Mucosa of gallbladder (tissue), 1 donor: Measurements from ENCODE around the gene ARHGAP27. TPM values are rescaled to one million over a fixed set of nuclear protein-coding genes. Genes with fewer than 3 reads are reported as not detected.
"Not testable (repeated sequence)": the region's sequence is repeated elsewhere in the genome, so short reads cannot be mapped to it uniquely, and the experiment has no call there.

Experiments used
- DNase-seq: peaks from one replicate; pipeline ENCODE4 v3.0.0-alpha.2; 2020; ENCODE audit warnings: low spot score
- total RNA-seq: library from RNA; stranded (reverse); gene quantifications from one replicate; pipeline ENCODE4 v1.2.1, GENCODE V29; 2021
- donor health status: DM: no; HTN: no; CAD: no.

The ARHGAP27 gene
- total RNA-seq, 1 donor from 2014 or later = 98.1 TPM

DNA sequence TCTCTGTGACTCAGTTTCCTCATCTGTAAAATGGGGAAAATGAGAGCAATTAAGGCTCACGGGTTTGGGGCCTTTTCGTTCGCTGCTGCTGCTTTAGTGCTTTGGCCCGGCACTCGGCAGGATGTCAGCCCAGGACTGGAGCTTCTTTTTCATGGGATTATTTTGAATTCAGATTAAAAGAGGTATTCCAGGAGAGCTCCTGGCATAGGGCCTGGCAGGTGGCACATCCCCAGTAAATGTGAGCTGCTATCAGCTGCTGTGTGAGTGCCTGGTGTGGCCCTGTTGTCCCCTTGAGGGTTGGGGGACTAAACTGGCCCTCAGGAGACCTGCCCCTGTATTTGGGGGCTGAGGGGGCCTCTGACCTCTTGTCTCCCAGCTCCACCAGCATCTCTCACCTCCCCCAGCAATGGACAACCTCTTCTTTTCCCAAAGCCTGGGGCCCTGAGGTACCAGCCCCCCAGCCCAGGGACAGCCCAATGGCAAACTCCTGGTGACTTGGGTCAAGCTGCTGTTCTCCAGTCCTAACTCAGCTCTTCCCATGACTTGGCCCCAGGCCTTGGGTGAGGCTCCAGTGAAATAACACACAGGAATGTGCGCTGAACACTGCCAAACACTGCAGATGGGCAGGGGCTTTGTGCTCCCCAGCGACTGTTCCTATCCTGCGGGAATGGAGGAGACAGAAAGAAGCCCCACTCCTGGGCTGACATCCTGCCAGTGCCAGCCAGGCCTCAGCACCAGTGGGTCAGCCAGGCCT lies 14.4 kb upstream of the ARHGAP27 start:
- not testable (repeated sequence) for DNase-seq

DNA sequence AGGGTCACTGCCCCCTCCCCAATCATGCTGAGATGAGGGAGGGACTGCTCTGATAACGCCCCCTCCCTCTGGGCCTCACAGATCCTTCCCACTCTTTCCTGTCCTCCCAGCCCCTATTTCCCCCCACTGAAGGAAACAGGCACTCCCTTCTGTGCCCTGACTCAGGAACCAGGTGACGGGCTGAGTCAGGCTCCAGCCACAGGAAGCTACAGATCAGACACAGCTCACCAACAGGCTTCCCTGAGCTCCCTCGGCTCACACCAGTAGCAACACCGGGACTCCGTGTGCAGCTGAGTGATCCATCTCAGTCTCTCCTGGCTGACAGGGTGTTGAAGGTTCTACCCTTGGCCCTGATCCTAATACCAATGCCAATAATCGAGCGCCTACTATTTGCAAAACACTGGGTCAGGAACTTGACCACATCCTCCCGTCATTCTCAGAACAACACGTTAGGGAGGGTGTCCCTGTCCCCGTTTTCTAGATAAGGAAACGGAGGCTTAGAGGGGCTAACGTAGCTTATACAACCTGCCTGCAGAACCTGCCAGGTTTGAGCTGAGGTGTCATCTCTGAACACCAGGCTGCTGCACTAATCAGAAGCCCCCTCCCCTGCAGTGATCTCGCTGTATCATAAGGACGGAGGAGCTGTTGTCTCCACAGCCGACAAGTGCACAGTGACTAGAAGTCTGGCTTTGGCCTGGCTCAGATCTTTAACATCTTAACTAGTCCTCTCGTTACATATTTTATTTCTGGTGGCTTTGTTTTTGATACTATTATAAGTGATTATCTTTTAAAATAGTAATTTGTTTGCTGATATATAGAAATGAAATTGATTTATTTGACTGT lies 13.5 kb upstream of the ARHGAP27 start:
- DNase-seq = peak; percentile 70

DNA sequence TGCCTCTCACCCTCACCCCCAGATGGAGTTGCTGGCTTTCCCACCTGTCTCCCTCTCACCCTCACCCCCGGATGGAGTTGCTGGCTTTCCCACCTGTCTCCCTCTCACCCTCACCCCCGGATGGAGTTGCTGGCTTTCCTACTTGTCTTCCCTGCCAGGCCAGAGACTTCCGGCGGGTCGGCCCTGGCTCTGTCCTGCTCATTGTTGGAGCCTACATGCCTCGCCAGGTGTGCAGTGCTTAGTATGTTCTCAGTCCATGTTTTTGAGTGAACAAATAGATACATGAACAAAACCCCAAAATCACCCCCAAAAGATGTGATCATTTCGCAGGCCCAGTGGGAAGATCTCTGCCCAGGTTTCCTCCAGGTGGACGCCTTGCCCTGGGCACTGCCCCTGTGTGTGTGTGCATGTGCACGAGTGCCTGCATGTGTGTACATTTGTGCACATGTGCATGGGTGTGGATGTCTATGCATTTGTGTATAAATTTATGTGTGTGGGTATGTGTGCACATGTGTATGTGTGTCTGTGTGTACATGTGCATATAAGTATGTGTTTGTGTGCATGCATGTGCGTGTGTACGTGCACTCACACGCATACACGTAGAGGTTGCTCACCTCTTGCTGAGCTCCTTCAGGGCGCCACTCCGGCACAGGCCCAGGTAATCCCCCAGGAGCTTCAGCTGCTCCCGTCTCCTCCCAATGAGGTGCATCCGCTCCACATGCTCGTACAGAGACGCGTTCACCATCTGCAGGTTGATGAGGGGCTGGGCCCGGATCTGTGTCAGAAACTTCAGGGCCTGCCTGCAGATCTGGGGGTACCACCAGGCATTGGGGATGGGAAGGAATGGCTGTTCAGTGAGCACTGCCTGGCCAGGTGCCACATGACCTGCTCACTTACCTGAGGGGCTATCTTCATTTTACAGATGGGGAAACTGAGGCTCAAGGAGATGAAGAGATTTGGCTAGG lies 12.5 kb upstream of the ARHGAP27 start:
- not testable (repeated sequence) for DNase-seq

DNA sequence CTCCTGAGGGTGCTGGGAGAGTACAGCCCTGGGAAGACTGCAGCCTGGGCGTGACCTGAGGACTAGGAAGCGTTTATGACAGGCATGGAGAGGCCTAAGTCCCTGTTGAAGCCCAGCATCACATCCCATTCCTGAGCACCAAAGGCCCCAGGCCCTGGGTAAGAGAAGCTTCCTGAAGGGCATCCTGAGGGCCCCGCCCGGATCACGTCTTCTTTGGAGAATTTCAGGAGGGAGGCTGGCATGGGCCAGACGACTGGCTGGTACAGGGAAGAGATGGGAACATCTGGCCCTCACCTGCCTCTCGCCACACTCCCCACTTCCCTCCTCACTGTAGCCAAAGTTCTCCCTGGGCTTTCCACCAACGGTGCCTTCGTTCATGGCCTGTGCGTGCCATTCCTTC lies 11.6 kb upstream of the ARHGAP27 start:
- not testable (repeated sequence) for DNase-seq

DNA sequence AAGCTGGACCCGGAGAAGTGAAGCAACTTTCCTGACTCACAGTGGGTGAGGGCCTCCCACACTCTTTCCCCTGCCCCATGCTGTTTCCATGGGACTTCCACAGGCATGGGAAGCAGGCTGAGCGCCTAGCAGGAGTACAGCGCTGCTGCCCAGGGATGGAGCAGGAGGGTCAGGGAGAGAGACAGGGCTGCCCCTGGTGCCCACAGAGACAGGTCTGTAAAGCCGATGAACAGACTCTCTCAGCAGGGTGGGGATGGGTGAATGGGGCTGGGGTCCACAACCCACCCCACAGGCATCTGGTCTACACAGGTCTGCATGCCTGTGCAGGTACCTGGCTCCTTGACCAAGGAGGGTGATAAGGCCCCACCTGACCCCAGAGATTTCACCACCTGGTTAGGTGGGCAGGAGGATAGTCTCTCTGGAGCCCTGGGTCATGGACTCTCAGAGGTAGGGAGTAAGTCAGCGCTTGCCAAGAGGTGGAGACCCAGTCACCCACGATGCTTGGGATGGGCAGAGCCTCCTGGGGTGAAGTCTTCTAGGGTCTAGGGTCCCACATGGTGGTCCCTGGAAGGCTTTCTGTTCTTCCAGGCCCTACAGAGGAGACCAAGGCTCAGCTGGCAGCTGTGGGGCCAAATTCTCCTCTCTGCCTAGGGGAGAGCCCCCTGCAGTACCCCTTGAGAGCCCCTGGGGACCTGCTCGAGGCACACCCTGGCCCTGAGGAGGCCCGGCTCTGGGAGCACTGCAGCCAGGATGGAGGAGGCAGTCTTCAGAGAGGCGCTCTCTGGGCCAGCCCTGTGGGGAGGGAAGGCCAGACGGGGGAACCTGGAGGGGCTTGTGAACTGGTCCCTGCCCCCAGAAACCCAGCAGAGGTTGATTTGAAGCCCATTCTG lies 10.9 kb upstream of the ARHGAP27 start:
- DNase-seq = not testable (repeated sequence)

DNA sequence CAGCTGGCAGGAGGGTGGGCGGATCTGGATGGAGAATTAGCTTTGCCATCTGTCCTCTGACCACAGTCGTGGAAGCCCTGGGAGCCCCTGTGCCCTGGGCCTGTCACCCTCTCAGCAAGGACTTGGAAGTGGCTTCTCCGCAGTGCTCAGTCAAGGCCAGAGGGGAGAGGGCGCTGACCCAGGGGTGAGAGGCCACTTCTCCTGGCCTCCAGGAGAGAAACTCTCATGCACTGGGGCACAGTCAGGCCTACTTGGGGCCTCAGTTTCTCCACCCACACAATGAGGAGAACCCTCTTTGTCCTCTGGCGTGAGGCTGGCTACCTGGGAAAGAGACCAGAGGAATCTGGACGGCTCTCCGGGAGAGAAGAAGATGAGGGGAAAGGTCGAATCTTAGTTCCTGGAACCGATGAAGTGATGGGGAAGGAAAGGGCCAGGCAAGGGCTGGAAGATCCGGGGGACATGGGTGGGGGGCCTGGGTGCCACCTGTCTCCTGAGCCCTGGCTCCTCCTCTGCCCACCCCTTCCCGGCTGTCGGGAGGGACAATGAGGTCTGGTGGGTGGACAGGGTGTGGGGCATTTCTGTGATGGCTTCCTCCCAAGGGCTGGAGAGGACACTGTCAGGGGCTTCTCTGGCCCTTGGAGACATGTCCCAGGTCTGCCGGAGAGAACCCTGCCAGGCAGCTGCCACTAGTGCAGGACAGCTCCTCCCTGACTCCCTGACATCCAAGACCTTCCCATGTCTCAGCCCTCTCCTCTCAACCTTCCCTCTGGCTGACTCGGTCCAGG lies 9.0 kb upstream of the ARHGAP27 start:
- no peak for DNase-seq

DNA sequence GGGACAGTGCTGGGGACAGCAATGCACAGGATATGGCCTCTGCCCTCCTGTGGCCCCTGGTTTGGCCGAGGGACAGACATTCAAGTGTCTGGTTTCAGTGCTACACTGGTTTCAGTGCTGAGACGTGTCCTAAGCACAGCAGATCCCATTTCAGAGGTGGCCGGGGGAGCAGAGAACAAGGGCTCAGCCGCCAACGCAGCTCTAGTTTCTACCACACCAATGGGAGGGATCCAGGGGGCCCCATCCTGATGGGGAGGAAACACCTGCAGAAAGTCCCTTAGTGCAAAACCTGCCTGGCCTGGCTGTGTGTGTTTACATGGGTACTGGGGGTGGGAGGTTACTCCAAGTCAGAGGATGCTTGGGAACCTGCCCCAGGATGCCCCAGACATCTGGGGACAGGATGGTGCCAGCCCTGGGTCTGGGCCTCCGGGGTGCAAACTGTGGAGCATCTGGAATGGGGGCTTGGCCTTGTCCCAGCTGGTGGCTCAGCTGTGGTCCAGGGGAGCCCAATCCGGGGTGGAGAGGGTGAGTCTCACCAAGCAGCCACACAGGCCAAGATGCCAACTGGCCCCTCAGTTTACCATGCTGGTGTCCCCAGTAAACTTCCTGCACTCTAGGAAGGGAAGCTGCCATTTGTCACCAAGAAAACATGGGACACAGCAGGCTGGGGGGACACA lies 8.3 kb upstream of the ARHGAP27 start:
- DNase-seq = not testable (repeated sequence)

DNA sequence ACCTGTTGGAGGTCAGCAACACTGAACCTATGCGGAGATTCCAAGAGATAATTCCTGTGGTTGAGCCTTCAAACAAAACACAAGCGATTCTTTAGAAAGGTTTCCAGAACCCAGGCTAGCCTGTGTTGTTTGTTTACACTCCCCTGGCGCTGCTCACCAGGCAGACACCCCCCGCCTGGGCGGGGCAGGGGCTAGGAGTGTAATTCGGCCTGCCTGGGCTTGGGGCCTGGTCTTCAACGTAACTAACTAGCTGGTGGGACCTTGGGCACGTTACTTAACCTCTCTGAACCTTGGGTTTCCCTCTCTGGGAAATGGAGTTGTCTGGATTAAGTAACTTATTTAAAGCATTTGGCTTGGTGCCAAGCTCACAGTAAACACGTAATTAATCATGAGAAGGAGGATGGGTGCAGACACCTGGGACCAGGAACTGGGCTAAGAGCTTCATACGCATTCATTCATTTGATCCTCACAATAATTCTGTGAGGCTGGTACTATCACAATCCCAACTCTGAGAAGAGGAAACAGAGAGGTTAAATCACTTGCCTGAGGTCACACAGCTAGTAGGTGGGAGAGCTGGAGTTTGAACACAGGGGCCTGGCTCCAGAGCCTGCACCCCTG lies 7.6 kb upstream of the ARHGAP27 start:
- DNase-seq = no peak

DNA sequence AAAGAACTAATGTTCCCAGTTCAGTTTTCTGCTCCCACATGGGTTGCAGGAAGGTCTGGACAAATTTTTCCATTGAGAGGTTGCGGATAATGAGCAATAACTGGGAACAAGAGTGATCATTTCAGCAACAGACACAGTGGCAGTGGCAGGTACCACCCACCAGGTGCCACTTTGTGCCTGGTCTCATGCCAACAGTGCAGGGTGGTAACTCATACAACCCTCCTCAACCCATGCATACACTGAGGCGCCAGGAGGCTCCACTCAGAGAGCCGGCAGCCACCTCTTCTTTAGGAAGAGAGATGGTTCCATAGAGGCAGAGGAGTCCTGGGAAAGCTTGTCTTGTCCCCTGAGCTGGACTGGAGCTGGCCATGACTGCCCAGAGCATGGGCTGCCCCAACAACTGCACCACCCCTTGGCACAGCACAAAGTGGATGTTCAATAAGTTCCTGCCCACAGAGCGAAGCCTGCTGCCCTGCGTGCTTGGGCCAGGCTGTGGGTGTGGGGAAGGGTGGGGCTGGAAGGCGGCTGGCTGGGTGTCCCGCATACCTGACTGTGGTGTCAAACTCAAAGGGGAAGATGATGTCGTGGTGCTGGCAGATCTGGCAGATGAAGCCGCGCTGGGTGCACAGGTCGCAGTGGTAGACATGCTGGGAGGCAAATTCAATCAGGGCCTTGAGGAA lies 6.4 kb upstream of the ARHGAP27 start:
- peak; percentile 82 for DNase-seq

DNA sequence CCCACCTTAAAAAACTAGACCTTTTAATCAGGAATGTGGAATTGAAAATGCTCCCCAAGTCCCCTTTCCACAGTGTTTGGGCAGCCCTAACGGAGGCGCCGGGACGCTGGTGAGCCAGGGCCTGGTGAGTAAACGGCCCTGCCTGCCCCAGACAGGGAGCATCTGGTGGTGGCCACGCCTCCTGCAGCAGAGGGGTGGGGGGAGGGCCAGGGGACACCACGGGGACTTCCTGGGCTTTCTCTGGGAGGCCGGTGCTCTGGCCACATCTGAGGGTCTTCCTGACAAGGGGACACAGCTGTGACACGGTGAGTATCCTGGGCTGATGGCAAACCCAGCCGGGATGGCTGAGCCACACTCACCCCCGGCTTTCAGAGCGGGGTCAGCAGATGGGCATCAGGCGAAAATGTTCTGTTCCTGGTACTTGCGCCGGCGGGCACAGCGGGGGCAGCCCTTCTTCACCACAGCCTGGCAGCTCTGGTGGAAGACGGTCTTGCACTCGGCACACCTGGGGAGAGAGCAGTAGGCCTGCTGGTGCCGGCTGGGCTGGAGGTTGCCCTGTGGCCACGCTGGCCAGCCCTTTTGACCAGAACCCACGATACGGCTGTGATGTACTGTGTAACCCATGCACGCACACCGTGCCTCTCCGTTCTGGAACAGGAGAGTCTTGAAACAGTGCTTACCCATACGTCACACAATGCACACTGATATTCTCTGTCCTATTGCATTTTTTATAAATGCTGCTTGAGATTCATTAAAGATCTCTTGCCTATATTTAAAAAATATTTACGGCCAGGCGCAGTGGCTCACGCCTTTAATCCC lies 5.0 kb upstream of the ARHGAP27 start:
- no peak for DNase-seq

DNA sequence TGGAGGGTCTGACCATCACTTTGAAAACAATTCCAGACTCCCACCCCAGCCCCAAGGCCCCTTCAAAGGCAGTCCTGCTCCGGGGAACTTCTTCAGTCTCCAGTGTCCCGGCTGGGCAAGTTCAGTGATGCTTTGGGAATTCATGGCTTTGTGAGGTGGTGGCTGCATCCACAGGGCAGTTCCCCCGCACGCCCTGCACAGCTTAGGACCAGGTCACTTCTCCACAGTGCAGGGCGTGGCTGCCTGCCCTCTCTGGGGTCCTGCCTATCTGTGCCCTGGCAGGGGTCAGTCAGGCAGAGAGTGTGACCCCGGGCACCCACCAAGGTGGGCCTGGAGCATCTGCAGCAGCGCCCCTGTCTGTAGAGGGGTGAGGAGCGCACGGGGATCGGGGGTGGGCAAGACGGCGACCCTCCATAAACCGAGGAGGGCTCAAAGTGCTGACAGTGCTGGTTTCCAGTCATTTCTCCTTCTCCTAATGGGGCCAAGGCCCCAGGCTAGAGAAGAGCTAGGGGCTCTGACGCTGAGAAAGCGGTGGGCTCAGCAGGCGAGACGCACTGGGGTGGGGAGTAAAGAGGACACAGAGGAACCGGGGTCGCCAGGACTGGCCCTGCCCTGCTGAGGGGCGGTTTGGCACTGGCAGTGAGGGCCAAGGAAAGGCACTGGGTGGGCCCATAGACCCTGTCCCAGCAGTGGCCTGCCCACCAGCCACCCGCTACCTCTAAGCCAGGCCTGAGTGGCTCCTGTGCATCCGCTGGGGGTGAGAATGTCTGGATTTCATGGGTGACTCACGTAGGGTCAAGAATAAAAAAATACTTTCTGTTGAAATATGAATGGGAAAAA lies 4.2 kb upstream of the ARHGAP27 start:
- no peak for DNase-seq

DNA sequence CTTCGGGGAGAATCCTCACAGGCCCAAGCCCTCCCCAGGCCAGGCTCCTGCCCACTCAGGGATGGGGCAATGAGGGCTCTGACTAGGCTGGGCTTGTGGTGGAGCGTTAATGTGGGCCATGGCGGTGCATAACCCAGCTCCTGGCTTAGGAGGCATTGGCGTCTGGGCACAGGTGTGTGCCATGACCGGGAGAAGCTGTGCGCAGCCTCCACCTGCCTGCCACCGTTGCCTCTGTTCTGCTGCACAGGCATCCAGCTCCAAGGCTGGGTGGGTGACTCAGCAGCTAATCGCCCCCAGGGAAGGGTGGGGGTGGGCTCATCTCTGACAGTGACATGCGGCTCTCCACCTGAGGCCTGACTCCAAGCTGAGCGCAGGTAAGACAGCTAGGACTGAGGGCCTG lies 3.5 kb upstream of the ARHGAP27 start:
- no peak for DNase-seq

DNA sequence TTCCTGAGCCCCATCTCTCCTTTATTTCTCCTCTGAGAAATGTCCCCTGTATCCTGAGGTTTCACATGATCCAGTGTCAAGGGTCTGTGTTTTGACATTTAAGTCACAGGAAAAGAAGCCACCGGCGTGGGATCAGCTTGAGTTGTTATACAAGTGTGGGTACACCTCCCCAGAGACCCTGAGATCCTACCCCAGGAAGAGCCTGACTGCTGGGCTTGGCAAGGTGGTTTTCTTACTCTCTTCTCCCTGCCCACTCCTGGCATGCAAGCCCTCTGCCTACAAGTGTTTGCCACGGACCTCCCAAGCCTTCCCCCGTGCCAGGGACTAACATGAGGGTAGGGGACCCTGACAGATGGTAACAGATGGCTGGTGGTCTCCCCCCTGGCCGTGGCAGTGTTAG lies 2.8 kb upstream of the ARHGAP27 start:
- DNase-seq = no peak

DNA sequence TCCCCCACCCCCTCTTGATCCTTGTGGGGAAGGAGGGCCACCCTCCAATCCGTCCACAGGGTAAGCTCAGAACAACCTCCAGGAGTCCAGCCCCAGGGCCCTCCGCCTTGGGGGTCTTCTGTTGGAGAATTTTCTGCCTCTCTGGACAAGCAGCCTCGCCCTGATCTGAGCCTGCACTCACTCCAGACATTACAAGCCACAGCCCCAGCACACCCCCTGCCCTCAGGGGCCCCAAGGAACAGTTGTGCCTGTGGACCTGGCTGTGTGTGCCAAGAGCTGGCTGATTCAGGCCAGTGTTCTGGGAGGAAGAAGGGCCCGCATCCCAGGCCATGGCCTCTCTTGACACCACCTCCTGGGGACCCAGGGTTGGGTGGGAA lies 477 bp upstream of the ARHGAP27 start:
- no peak for DNase-seq

DNA sequence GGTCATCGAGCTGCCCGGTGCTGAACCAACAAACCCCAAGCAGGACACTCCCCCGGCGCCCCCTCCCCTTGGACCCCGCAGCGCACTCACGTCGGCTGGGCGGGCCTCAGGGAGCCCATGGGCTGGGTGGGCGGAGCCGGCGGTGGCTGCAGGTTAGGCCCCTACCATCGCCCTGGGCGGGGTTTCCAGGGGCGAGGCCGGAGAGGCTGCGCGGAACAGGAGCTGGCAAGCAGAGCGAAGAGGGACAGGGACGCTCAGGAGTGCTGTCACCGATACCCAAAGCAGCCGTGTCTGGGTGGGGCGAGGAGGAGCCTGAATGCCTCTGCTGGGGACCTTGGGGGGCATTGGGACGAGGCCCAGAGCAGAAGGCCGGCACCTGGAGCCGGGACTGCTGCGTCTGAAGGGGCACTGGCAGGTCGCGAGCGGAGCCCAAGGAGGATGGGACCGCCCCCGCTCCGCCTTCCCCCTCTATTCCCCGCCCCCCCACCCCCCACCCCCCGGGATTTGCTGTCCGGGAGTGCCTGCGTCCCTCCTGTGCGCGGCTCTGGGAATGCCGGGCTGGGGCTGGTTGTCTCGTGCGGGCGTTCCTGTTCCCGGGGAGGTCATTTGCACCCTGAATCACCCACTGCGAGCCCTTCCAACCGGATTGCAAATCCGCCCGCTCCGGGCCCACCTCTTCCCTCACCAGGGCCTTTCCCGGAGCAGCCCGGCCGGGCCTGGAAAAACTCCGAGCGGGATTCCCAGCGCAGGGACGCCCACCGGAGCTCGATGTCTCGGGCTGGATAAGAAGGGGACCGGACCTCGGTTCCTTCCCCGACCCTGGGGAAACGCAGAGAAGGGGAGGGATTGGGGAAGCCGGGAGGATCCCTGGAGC lies 902 bp downstream of the ARHGAP27 start:
- DNase-seq = peak; percentile 80
